ENCODE data around the gene PHAX.
"Not testable (repeated sequence)": the region's sequence is repeated elsewhere in the genome, so short reads cannot be mapped to it uniquely, and the experiment has no call there.

The PHAX gene

GRCh38 chr5:126640866-126641265, 40.1 kb downstream of the PHAX start:
- no peak overlapping the region for H3K4me3 ChIP-seq (replicated peaks in 1 of 2; ENCODE audit: low read depth in 2 of 2, low read length in 2 of 2)
- TF ChIP-seq CTCF (IDR thresholded peaks at IDR 0.05; ENCODE audit: low read depth, low read length), result no peak
- no peak for DNase-seq (ENCODE audit: low read depth in 2 of 2)

GRCh38 chr5:126641387-126641786, 40.6 kb downstream of the PHAX start:
- DNase-seq (ENCODE audit: low read depth in 2 of 2), result no peak
- H3K4me3 ChIP-seq (replicated peaks in 1 of 2; ENCODE audit: low read depth in 2 of 2, low read length in 2 of 2), result no peak overlapping the region
- TF ChIP-seq CTCF (IDR thresholded peaks at IDR 0.05; ENCODE audit: low read depth, low read length), result no peak

GRCh38 chr5:126645132-126645531, 44.4 kb downstream of the PHAX start:
- no peak for TF ChIP-seq CTCF (IDR thresholded peaks at IDR 0.05; ENCODE audit: low read depth, low read length)
- no peak overlapping the region for H3K4me3 ChIP-seq (replicated peaks in 1 of 2; ENCODE audit: low read depth in 2 of 2, low read length in 2 of 2)
- DNase-seq (ENCODE audit: low read depth in 2 of 2), result peak in 1 of 2 donors; percentile 13

- DNase-seq (ENCODE audit: low read depth in 2 of 2), result no peak
- no peak for TF ChIP-seq CTCF (IDR thresholded peaks at IDR 0.05; ENCODE audit: low read depth, low read length)
- no peak overlapping the region for H3K4me3 ChIP-seq (replicated peaks in 1 of 2; ENCODE audit: low read depth in 2 of 2, low read length in 2 of 2)
Observed at GRCh38 chr5:126647071-126647470, 46.3 kb downstream of the PHAX start.

- no peak for DNase-seq (ENCODE audit: low read depth in 2 of 2)
- TF ChIP-seq CTCF (IDR thresholded peaks at IDR 0.05; ENCODE audit: low read depth, low read length), result no peak
- no peak overlapping the region for H3K4me3 ChIP-seq (replicated peaks in 1 of 2; ENCODE audit: low read depth in 2 of 2, low read length in 2 of 2)
Observed at GRCh38 chr5:126648471-126648870, 47.7 kb downstream of the PHAX start.

GRCh38 chr5:126649057-126649456, 48.3 kb downstream of the PHAX start:
- DNase-seq (ENCODE audit: low read depth in 2 of 2), result not testable (repeated sequence)

GRCh38 chr5:126649709-126650108, 49.0 kb downstream of the PHAX start:
- H3K4me3 ChIP-seq (replicated peaks in 1 of 2; ENCODE audit: low read depth in 2 of 2, low read length in 2 of 2); DNase-seq (ENCODE audit: low read depth in 2 of 2): not testable (repeated sequence)

More at GRCh38 chr5:126649057-126649456, 48.3 kb downstream of the PHAX start:
- H3K4me3 ChIP-seq (replicated peaks in 1 of 2; ENCODE audit: low read depth in 2 of 2, low read length in 2 of 2), result not testable (repeated sequence)

GRCh38 chr5:126650463-126650862, 49.7 kb downstream of the PHAX start:
- DNase-seq (ENCODE audit: low read depth in 2 of 2), result no peak
- no peak for TF ChIP-seq CTCF (IDR thresholded peaks at IDR 0.05; ENCODE audit: low read depth, low read length)
- H3K4me3 ChIP-seq (replicated peaks in 1 of 2; ENCODE audit: low read depth in 2 of 2, low read length in 2 of 2), result no peak overlapping the region
